ENCODE results near the gene CLEC11A.

The CLEC11A gene, protein sequence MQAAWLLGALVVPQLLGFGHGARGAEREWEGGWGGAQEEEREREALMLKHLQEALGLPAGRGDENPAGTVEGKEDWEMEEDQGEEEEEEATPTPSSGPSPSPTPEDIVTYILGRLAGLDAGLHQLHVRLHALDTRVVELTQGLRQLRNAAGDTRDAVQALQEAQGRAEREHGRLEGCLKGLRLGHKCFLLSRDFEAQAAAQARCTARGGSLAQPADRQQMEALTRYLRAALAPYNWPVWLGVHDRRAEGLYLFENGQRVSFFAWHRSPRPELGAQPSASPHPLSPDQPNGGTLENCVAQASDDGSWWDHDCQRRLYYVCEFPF

DNA sequence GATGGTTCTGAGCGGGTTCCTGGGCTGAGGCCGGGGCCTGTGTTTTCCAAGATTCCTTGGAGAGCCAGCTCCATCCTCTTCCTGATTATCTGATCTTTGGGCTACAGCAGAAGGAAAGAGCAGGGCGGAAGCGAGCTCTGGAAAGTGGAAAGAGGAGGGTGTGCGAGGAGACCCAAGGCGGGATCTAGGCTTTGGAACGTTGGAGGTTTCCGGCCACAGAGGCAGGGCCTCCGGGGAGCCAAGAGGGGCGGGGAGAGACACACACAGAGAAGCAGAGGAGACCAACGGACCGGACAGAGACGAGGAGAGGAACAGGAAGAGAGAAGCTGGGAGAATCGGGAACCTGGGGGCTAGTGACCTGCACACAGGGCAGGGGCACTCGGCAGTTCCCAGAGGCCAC is at the start of gene CLEC11A:
TSS of gene CLEC11A (plus strand) at position 296 of the 400 bp plus-strand sequence. CDS start 162 bp downstream, outside the sequence.
- H3K4me1 ChIP-seq (ENCODE audit: control insufficient read depth, insufficient read depth, low read length) = peaks cover 7% of the 10 kb centered on the region; the same call in 1 of the 2 replicates
- CTCF ChIA-PET = interaction anchor here (0.7 to 5.9 kb wide), 5 partner anchors 18 to 297 kb away, joined by 3 to 75 read pairs (median 11); no protein-coding TSS in a partner anchor
- H3K27ac ChIP-seq (ENCODE audit: extremely low read depth, low read depth, low read length) = peak within 1 kb of the TSS; percentile 27; the same call in 1 of the 2 replicates
- no peak for TF ChIP-seq ZNF701 (tag by site-specific recombination; IDR thresholded peaks at IDR 0.05)
- peak; percentile 30; the same call in 1 of the 2 replicates for TF ChIP-seq ZNF394 (tag by site-specific recombination; IDR thresholded peaks at IDR 0.05; ENCODE audit: borderline replicate concordance)
- TF ChIP-seq ZNF48 (tag by site-specific recombination; IDR thresholded peaks at IDR 0.05) = no peak
- TF ChIP-seq ZNF670 (tag by site-specific recombination; IDR thresholded peaks at IDR 0.05; ENCODE audit: low read depth) = no peak
- no peaks in the 10 kb centered on the region for H3K9me3 ChIP-seq (ENCODE audit: control insufficient read depth, insufficient read depth, low read depth, low read length)
- POLR2A ChIA-PET = interaction anchor here (1.1 kb wide), 1 partner anchor 82 kb away, joined by 4 read pairs; no protein-coding TSS in a partner anchor
- H3K4me3 ChIP-seq (ENCODE audit: low read depth, low read length) = peak within 1 kb of the TSS; percentile 65
- no peaks in the 10 kb centered on the region; a peak in 1 of 3 replicates for H3K36me3 ChIP-seq (ENCODE audit: control insufficient read depth in 2 of 2, insufficient read depth in 1 of 2, low read length in 2 of 2)

DNA sequence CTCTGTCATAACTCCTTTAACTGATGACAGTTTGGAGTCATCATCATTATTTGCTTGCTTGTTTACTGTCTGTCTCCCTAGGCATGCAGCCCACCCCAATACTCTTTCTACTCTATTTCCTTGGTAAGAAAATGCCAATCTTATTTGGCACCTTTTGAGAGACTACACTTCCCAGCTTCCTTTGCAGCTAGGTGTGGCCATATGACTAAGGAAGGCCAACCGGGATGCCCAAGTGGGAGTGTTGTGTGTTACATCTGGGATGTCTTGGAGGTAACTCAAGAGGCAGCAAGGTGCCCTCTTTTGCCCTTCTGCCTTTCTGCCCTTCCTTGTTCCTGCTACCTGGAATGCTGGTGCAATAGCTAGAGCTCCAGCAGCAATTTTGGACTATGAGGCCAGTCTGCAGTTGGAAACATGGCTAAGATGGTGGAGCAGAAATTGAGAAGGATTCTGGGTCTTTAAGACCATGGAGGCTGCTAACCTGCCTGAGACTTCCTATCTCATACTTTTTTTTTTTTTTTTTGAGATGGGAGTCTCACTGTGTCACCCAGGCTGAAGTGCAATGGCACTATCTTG is 46.5 kb upstream of the CLEC11A start:
- H3K4me1 ChIP-seq (ENCODE audit: control insufficient read depth, insufficient read depth, low read length) = no peaks in the 10 kb centered on the region
- no peaks in the 10 kb centered on the region for H3K9me3 ChIP-seq (ENCODE audit: control insufficient read depth, insufficient read depth, low read depth, low read length)
- TF ChIP-seq, protein P1, sequence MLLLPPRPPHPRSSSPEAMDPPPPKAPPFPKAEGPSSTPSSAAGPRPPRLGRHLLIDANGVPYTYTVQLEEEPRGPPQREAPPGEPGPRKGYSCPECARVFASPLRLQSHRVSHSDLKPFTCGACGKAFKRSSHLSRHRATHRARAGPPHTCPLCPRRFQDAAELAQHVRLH (tag by site-specific recombination; IDR thresholded peaks at IDR 0.05) = 0 out of 2 replicates have a peak, but pooled peaks have one; percentile 36
- no peak for TF ChIP-seq ZNF133 (tag by site-specific recombination; IDR thresholded peaks at IDR 0.05)
- TF ChIP-seq, protein P2, sequence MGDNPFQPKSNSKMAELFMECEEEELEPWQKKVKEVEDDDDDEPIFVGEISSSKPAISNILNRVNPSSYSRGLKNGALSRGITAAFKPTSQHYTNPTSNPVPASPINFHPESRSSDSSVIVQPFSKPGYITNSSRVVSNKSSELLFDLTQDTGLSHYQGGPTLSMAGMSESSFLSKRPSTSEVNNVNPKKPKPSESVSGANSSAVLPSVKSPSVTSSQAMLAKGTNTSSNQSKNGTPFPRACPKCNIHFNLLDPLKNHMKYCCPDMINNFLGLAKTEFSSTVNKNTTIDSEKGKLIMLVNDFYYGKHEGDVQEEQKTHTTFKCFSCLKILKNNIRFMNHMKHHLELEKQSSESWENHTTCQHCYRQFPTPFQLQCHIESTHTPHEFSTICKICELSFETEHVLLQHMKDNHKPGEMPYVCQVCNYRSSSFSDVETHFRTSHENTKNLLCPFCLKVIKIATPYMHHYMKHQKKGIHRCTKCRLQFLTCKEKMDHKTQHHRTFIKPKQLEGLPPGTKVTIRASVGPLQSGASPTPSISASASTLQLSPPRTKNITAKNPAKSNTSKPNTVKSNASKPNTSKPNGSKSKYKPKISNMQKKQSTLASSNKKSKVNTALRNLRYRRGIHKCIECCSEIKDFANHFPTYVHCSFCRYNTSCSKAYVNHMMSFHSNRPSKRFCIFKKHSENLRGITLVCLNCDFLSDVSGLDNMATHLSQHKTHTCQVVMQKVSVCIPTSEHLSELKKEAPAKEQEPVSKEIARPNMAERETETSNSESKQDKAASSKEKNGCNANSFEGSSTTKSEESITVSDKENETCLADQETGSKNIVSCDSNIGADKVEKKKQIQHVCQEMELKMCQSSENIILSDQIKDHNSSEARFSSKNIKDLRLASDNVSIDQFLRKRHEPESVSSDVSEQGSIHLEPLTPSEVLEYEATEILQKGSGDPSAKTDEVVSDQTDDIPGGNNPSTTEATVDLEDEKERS (tag by site-specific recombination; IDR thresholded peaks at IDR 0.05) = peak; percentile 88
- ChIA-PET POLR2A (no interaction called here), CTCF (interaction anchor here (0.7 kb wide), 2 partner anchors 143 to 163 kb away, joined by 3 to 4 read pairs; no protein-coding TSS in a partner anchor)
- H3K27ac ChIP-seq (ENCODE audit: extremely low read depth, low read depth, low read length) = no peak overlapping the region
- H3K36me3 ChIP-seq (ENCODE audit: control insufficient read depth in 2 of 2, insufficient read depth in 1 of 2, low read length in 2 of 2) = no peaks in the 10 kb centered on the region; a peak in 1 of 3 replicates
- H3K4me3 ChIP-seq (ENCODE audit: low read depth, low read length) = no peak overlapping the region

DNA sequence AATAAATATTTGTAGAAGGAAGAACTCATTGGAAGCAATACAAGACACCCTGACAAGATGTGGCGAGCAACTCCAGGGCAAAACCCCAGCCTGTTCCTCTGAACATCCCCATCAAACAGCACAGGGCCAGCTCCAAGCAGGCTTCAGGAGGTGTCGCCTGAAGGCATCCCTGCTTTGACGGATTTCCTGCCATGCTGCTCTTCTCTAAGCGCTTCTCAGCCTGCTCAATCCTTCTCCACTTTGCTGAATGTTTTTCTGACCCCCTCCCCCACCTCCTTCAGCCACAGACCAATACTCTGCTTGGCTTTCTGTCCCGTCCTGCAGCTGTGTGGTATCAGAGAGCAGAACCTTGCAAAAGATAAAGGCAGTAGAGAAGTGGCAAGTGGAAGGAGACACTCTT is 45.5 kb upstream of the CLEC11A start:
- Histone ChIP-seq H3K9me3 (ENCODE audit: control insufficient read depth, insufficient read depth, low read depth, low read length) (no peaks in the 10 kb centered on the region), H3K36me3 (ENCODE audit: control insufficient read depth in 2 of 2, insufficient read depth in 1 of 2, low read length in 2 of 2) (no peaks in the 10 kb centered on the region; a peak in 1 of 3 replicates), H3K4me1 (ENCODE audit: control insufficient read depth, insufficient read depth, low read length) (no peaks in the 10 kb centered on the region), H3K4me3 (ENCODE audit: low read depth, low read length) (no peak overlapping the region), H3K27ac (ENCODE audit: extremely low read depth, low read depth, low read length) (no peak overlapping the region)
- ChIA-PET CTCF (interaction anchor here (0.8 kb wide), 1 partner anchor 8 kb away, joined by 6 read pairs; no protein-coding TSS in a partner anchor), POLR2A (no interaction called here)
- no peak for TF ChIP-seq ZNF274 (IDR thresholded peaks at IDR 0.05; ENCODE audit: low read length)
- no peak for TF ChIP-seq ZNF274 (tag by site-specific recombination; IDR thresholded peaks at IDR 0.05; ENCODE audit: borderline replicate concordance)
- TF ChIP-seq HOXD13 (CRISPR knock-in tag; IDR thresholded peaks at IDR 0.05; ENCODE audit: borderline replicate concordance) = no peak
- TF ChIP-seq ZNF501 (tag by site-specific recombination; IDR thresholded peaks at IDR 0.05) = no peak
- TF ChIP-seq, protein P3, sequence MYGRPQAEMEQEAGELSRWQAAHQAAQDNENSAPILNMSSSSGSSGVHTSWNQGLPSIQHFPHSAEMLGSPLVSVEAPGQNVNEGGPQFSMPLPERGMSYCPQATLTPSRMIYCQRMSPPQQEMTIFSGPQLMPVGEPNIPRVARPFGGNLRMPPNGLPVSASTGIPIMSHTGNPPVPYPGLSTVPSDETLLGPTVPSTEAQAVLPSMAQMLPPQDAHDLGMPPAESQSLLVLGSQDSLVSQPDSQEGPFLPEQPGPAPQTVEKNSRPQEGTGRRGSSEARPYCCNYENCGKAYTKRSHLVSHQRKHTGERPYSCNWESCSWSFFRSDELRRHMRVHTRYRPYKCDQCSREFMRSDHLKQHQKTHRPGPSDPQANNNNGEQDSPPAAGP (tag by site-specific recombination; IDR thresholded peaks at IDR 0.05) = no peak
- TF ChIP-seq ZNF391 (tag by site-specific recombination; IDR thresholded peaks at IDR 0.05; ENCODE audit: borderline replicate concordance, low read depth) = no peak
- no peak for TF ChIP-seq ZNF138 (tag by site-specific recombination; IDR thresholded peaks at IDR 0.05; ENCODE audit: borderline replicate concordance)
- no peak for TF ChIP-seq ZSCAN23 (tag by site-specific recombination; IDR thresholded peaks at IDR 0.05)
- TF ChIP-seq YY2 (tag by site-specific recombination; IDR thresholded peaks at IDR 0.05) = no peak
- TF ChIP-seq, protein P4, sequence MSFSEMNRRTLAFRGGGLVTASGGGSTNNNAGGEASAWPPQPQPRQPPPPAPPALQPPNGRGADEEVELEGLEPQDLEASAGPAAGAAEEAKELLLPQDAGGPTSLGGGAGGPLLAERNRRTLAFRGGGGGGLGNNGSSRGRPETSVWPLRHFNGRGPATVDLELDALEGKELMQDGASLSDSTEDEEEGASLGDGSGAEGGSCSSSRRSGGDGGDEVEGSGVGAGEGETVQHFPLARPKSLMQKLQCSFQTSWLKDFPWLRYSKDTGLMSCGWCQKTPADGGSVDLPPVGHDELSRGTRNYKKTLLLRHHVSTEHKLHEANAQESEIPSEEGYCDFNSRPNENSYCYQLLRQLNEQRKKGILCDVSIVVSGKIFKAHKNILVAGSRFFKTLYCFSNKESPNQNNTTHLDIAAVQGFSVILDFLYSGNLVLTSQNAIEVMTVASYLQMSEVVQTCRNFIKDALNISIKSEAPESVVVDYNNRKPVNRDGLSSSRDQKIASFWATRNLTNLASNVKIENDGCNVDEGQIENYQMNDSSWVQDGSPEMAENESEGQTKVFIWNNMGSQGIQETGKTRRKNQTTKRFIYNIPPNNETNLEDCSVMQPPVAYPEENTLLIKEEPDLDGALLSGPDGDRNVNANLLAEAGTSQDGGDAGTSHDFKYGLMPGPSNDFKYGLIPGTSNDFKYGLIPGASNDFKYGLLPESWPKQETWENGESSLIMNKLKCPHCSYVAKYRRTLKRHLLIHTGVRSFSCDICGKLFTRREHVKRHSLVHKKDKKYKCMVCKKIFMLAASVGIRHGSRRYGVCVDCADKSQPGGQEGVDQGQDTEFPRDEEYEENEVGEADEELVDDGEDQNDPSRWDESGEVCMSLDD (tag by site-specific recombination; IDR thresholded peaks at IDR 0.05) = no peak
- TF ChIP-seq ZEB2 (tag by site-specific recombination; IDR thresholded peaks at IDR 0.05) = no peak
- TF ChIP-seq, protein P5, sequence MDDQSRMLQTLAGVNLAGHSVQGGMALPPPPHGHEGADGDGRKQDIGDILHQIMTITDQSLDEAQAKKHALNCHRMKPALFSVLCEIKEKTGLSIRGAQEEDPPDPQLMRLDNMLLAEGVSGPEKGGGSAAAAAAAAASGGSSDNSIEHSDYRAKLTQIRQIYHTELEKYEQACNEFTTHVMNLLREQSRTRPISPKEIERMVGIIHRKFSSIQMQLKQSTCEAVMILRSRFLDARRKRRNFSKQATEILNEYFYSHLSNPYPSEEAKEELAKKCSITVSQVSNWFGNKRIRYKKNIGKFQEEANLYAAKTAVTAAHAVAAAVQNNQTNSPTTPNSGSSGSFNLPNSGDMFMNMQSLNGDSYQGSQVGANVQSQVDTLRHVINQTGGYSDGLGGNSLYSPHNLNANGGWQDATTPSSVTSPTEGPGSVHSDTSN (CRISPR knock-in tag; IDR thresholded peaks at IDR 0.05) = no peak
- TF ChIP-seq ZNF830 (tag by site-specific recombination; IDR thresholded peaks at IDR 0.05; ENCODE audit: low read depth) = no peak
- no peak for TF ChIP-seq KLF9 (tag by site-specific recombination; IDR thresholded peaks at IDR 0.05; ENCODE audit: low read depth)
